ELF-1 (cell line): Measurements from ENCODE around the gene LAMB3.

Source experiments
- DNase-seq: peaks from one replicate; pipeline ENCODE4 v3.0.0-alpha.2; 2016; ENCODE audit warnings: low read depth, low spot score

The LAMB3 gene

DNA sequence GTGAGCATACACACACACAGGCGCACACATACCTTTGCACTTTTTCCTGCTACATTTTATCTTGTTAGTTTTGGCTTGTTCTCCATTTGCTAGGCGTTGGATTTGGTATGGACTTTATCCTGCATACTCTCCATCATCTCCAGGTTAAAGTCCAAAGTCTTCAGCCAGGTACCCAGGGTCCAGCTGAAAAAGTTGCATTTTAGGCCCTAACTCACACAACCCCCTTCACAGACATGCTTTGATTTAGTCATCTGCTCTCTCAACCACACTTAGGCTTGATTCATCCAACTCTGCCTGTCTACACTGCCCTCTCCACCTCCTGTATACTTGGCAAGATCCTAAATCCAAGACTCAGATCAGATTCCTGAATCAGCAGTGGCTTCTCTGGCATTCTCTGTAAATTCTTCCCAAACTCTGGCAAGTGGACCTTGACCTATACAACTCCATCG lies 10.7 kb upstream of the LAMB3 start:
- no peak for DNase-seq

- no peak for DNase-seq
Measured at GRCh38 chr1:209661071-209661470, 8.8 kb upstream of the LAMB3 start.

- no peak for DNase-seq
Measured at GRCh38 chr1:209659909-209660308, 7.7 kb upstream of the LAMB3 start.

GRCh38 chr1:209657918-209658317 lies 5.7 kb upstream of the LAMB3 start:
- DNase-seq = no peak

GRCh38 chr1:209657140-209657879 lies 5.1 kb upstream of the LAMB3 start:
- DNase-seq = no peak

- no peak for DNase-seq
Measured at GRCh38 chr1:209655411-209656231, 3.4 kb upstream of the LAMB3 start.

DNA sequence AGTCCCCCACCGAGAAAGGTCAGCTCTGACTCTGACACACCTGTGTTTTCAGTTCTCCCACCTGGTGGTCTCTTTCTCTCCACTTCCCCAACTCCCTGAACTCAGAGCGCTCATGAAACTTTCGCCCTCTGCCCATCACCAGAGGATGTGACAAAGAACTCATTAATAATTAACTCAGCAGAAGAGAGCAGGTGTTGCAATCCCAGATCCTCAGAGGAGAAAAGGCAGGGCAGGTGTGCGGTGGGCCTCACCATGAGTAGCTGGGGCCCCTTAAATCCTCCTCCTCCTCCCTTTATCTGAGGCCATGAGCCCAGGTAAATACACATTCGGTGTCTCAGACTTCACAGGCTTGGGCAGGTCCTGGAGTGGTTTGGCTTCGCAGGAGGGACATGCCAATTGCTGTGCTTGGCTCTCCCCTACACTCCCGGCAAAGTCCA lies 1.7 kb upstream of the LAMB3 start:
- no peak for DNase-seq

GRCh38 chr1:209652873-209653401 lies 712 bp upstream of the LAMB3 start:
- DNase-seq = peak; percentile 92

GRCh38 chr1:209651138-209651587 lies 1.1 kb downstream of the LAMB3 start:
- peak; percentile 65 for DNase-seq

DNA sequence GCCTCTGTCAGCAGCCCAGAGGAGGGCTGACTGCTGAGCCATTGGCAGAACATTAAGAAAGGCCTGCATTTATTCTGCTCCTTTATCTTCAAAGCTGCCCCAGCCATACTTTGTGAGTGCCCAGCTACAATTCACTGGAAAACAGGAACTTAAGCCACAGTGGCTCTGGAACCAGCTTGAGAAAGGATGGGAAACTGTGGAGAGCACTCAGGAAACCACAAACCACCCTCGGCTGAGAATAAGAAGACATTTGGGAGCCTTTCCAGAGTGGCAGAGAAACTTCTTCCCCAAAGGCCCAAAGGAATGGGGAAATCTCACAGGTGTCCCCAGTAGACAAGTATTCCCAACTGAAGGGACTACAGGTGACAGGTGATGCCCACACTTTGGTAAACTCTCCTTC lies 1.8 kb downstream of the LAMB3 start:
- no peak for DNase-seq

GRCh38 chr1:209648931-209649776 lies 3.1 kb downstream of the LAMB3 start:
- DNase-seq = no peak

GRCh38 chr1:209648346-209648745 lies 3.9 kb downstream of the LAMB3 start:
- DNase-seq = no peak

DNA sequence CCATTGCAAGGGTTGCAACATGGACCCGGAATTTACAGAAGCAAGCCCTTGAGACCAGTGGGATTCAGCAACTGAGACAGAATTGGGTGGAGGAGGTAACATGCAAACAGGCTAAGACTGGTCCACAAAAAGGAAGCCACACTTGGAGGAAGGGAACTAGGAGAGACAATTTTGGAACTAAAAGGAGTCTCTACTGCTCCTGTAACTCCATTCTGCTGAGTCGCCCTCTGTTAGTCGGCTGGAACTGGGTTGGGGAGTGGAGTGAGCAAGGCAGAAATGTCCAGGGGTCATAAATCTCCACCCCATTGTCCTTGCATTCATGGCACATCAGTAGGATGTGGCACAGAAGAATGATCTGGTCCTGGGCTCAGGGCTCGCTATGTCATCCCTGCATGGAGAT lies 5.1 kb downstream of the LAMB3 start:
- no peak for DNase-seq

- no peak for DNase-seq
Measured at GRCh38 chr1:209646558-209646957, 5.7 kb downstream of the LAMB3 start.

- no peak for DNase-seq
Measured at GRCh38 chr1:209645574-209646452, 6.4 kb downstream of the LAMB3 start.

DNA sequence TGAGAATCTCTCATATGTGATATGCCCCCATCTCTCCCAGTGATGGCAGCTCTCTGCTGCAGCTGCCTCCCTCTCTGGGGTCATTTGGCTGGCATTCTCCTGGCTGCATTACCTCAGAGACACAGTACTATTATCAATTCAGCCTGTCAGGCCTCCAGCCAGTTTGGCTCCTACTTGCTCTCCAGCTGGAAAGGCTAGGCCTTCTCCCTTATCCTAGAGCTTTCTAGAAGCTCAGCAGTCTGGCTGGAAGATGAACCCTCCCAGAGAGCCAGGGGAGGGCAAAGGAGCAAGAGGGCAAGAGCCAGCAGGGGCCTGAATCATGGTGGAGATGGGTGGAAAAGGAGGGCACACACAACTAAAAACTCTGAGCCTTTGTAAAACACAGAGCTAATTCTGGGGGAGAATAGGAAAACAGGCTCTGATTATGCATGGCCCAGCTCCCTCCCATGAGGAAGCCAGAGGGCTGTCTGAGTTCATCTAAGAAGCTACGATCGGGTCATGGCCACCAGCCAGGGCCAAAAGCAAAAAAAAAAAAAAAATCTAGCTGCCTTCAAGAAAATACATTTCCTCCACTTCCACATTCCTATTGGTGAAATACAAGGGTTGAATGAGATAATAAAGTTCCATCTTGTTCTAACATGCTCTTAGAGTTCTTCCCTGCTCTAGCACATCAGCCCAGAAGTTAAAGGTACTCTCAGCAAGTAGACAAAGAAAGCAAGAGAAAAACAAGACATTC lies 8.8 kb downstream of the LAMB3 start:
- no peak for DNase-seq

DNA sequence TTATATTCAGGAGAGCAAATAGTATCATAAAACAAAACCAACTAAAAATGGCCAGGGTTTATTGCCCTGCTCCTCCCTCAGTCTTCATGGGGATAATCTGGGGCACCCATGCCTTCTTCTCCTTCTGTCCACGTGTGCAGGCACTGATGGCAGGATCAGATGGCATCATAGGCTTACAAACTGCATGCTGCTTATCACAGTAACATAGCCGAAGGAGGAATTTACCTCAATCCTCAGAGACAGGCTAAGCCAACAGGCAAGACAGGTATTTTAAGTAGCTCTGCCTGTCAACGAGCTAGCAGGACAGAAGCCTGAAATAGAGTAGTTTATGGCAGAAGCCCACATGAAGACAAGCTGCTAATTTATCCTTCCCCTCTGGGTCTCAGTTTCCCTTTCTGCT lies 9.4 kb downstream of the LAMB3 start:
- DNase-seq = no peak

GRCh38 chr1:209641832-209642172 lies 10.4 kb downstream of the LAMB3 start:
- DNase-seq = no peak

DNA sequence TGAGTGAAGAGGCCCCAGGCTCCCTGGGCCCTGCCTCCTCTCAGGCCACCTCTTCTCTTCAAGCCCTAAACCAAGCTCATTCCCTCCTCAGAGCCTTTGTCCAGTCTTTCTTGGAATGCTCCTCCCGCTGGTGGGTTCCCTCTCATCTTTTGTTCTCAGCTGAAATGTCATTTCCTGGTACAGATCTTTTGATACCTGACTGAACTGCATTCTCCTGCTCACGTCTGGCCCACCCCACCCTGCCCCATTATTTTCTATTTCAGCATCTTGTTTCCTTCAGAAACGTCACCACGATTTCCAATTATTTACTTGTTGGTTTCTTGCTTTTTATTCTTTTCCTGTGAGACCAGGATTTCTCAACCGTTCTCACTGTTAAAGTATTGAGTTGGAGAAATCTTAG lies 16.4 kb downstream of the LAMB3 start:
- DNase-seq = no peak
